ENCODE data around the gene NTM.

GRCh38 chr11:132114743-132115142 is 744.3 kb downstream of the NTM start:
- TF ChIP-seq POLR2A (IDR thresholded peaks at IDR 0.05) (no peak), CTCF (IDR thresholded peaks at IDR 0.05) (no peak), POLR2AphosphoS5 (IDR thresholded peaks at IDR 0.05) (no peak), EP300 (IDR thresholded peaks at IDR 0.05; ENCODE audit: low read depth) (no peak)

Measured in transverse colon (tissue), 4 donors.